ENCODE measurements around the gene ELP1. TPM values are rescaled to one million over a fixed set of nuclear protein-coding genes. Genes with fewer than 3 reads are reported as not detected.

ELP1 gene
- total RNA-seq, 1 experiment from 2014 or later: 53.6 TPM

DNA sequence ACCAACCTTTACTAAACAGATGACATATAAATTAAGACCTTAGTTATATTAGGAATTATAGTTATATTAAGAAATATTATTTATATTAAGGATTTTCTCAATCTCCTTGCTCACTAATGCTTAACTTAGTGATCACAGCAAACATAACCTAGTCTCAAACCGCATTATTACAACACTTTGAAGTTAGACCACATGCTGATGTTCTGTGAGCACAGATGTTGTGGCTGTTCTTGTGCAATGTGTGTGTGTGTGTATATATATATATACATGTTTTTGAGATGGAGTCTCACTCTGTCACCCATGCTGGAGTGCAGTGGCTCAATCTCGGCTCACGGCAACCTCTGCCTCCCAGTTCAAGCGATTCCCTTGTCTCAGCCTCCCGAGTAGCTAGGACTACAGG is 20.5 kb downstream of the ELP1 start:
- Histone ChIP-seq H3K9me2 (replicated peaks; ENCODE audit: low read length) (no peaks in the 10 kb centered on the region), H3F3A (ENCODE audit: low read length, unreplicated experiment) (no peaks in the 10 kb centered on the region), H3K36me3 (ENCODE audit: low read depth, low read length) (peaks cover 10% of the 10 kb centered on the region; the same call in 1 of the 2 replicates), H4K20me1 (ENCODE audit: low read length) (no peaks in the 10 kb centered on the region), H3K4me3 (ENCODE audit: low read length) (no peak overlapping the region), H2AFZ (ENCODE audit: low read length) (no peak overlapping the region), H3K4me1 (ENCODE audit: insufficient read depth, low read length) (no peaks in the 10 kb centered on the region), H3K79me2 (ENCODE audit: low read length) (no peaks in the 10 kb centered on the region), H3K9me3 (ENCODE audit: low read length) (no peaks in the 10 kb centered on the region), H3K27ac (ENCODE audit: low read length) (no peak overlapping the region), H3K9ac (ENCODE audit: low read length) (no peak overlapping the region), H3K27me3 (ENCODE audit: low read length) (no peaks in the 10 kb centered on the region), H3K4me2 (ENCODE audit: low read length) (no peak overlapping the region)
- ATAC-seq: no peak
- intact Hi-C loops (cut with micrococcal nuclease): no loop called here
- POLR2A ChIA-PET (ENCODE audit: unreplicated experiment): no interaction called here
- no peak for DNase-seq
- BruUV-seq (replicated peaks): no TSS peak
- CTCF ChIA-PET: no interaction called here
- TF ChIP-seq EZH2phosphoT487 (IDR thresholded peaks at IDR 0.05; ENCODE audit: borderline replicate concordance, low read length) (no peak), EZH2 (IDR thresholded peaks at IDR 0.05; ENCODE audit: low read length, unreplicated experiment) (no peak)
- TF ChIP-seq, protein P1, sequence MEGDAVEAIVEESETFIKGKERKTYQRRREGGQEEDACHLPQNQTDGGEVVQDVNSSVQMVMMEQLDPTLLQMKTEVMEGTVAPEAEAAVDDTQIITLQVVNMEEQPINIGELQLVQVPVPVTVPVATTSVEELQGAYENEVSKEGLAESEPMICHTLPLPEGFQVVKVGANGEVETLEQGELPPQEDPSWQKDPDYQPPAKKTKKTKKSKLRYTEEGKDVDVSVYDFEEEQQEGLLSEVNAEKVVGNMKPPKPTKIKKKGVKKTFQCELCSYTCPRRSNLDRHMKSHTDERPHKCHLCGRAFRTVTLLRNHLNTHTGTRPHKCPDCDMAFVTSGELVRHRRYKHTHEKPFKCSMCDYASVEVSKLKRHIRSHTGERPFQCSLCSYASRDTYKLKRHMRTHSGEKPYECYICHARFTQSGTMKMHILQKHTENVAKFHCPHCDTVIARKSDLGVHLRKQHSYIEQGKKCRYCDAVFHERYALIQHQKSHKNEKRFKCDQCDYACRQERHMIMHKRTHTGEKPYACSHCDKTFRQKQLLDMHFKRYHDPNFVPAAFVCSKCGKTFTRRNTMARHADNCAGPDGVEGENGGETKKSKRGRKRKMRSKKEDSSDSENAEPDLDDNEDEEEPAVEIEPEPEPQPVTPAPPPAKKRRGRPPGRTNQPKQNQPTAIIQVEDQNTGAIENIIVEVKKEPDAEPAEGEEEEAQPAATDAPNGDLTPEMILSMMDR (conservative IDR thresholded peaks at IDR 0.05; ENCODE audit: low read depth, low read length): no peak

- Histone ChIP-seq H3K4me1 (ENCODE audit: insufficient read depth, low read length) (no peaks in the 10 kb centered on the region), H3F3A (ENCODE audit: low read length, unreplicated experiment) (no peaks in the 10 kb centered on the region), H4K20me1 (ENCODE audit: low read length) (no peaks in the 10 kb centered on the region), H3K9ac (ENCODE audit: low read length) (no peak overlapping the region), H3K27ac (ENCODE audit: low read length) (no peak overlapping the region), H3K36me3 (ENCODE audit: low read depth, low read length) (peaks cover 11% of the 10 kb centered on the region), H3K4me3 (ENCODE audit: low read length) (no peak overlapping the region), H2AFZ (ENCODE audit: low read length) (no peak overlapping the region), H3K4me2 (ENCODE audit: low read length) (no peak overlapping the region), H3K79me2 (ENCODE audit: low read length) (no peaks in the 10 kb centered on the region), H3K27me3 (ENCODE audit: low read length) (no peaks in the 10 kb centered on the region), H3K9me3 (ENCODE audit: low read length) (no peaks in the 10 kb centered on the region), H3K9me2 (replicated peaks; ENCODE audit: low read length) (no peaks in the 10 kb centered on the region)
- POLR2A ChIA-PET (ENCODE audit: unreplicated experiment): no interaction called here
- no TSS peak for BruUV-seq (replicated peaks)
- CTCF ChIA-PET: interaction anchor here (0.8 kb wide), 1 partner anchor 23 kb away, joined by 3 read pairs; no protein-coding TSS in a partner anchor
- TF ChIP-seq EZH2 (IDR thresholded peaks at IDR 0.05; ENCODE audit: low read length, unreplicated experiment) (no peak), EZH2phosphoT487 (IDR thresholded peaks at IDR 0.05; ENCODE audit: borderline replicate concordance, low read length) (no peak)
- TF ChIP-seq, protein P1 (conservative IDR thresholded peaks at IDR 0.05; ENCODE audit: low read depth, low read length): no peak
- no peak for ATAC-seq
- intact Hi-C loops (cut with micrococcal nuclease): no loop called here
- DNase-seq: no peak
Observed at GRCh38 chr9:108911820-108912219, 22.1 kb downstream of the ELP1 start.

- no TSS peak for BruUV-seq (replicated peaks)
- ChIA-PET POLR2A (ENCODE audit: unreplicated experiment) (no interaction called here), CTCF (no interaction called here)
- Histone ChIP-seq H3F3A (ENCODE audit: low read length, unreplicated experiment) (no peaks in the 10 kb centered on the region), H3K9ac (ENCODE audit: low read length) (no peak overlapping the region), H3K79me2 (ENCODE audit: low read length) (no peaks in the 10 kb centered on the region), H3K36me3 (ENCODE audit: low read depth, low read length) (peaks cover 9% of the 10 kb centered on the region), H3K4me3 (ENCODE audit: low read length) (no peak overlapping the region), H2AFZ (ENCODE audit: low read length) (no peak overlapping the region), H3K4me2 (ENCODE audit: low read length) (no peak overlapping the region), H3K27ac (ENCODE audit: low read length) (no peak overlapping the region), H3K9me3 (ENCODE audit: low read length) (no peaks in the 10 kb centered on the region), H3K4me1 (ENCODE audit: insufficient read depth, low read length) (no peaks in the 10 kb centered on the region), H3K9me2 (replicated peaks; ENCODE audit: low read length) (no peaks in the 10 kb centered on the region), H4K20me1 (ENCODE audit: low read length) (no peaks in the 10 kb centered on the region), H3K27me3 (ENCODE audit: low read length) (no peaks in the 10 kb centered on the region)
- TF ChIP-seq EZH2phosphoT487 (IDR thresholded peaks at IDR 0.05; ENCODE audit: borderline replicate concordance, low read length): no peak
- no peak for TF ChIP-seq EZH2 (IDR thresholded peaks at IDR 0.05; ENCODE audit: low read length, unreplicated experiment)
- TF ChIP-seq, protein P1 (conservative IDR thresholded peaks at IDR 0.05; ENCODE audit: low read depth, low read length): no peak
- intact Hi-C loops (cut with micrococcal nuclease): no loop called here
- DNase-seq (no peak), ATAC-seq (no peak)
Observed at GRCh38 chr9:108910914-108911313, 23.0 kb downstream of the ELP1 start.

Measured in PC-3 (cell line).